RWPE1 (cell line): ENCODE data around the gene CEBPB.

Source experiments
- CTCF ChIA-PET: fragments of 350-600 bp; sonication (Branson Sonifier 250); formaldehyde crosslinking; extraction: SDS; loops from one replicate; lab custom pipeline; 2021; lab: Yijun Ruan, JAX
- POLR2A ChIA-PET: fragments of 400-600 bp; formaldehyde crosslinking; extraction: SDS; loops from one replicate; lab custom pipeline; 2020; ENCODE audit warnings: antibody characterized with exemption; ENCODE audit not compliant: low non-redundant PET; lab: Yijun Ruan, JAX
- DNase-seq: peaks from one replicate; pipeline ENCODE4 v3.0.0; 2012; ENCODE audit warnings: low spot score
- H3K27ac ChIP-seq: fragments of 450-650 bp; 2 replicates; pipeline ENCODE4 v1.5.1; 2017
- CTCF ChIP-seq: fragments of 450-650 bp; conservative IDR thresholded peaks from 2 replicates; pipeline ENCODE4 v1.5.1; 2017; ENCODE audit warnings: low read depth, mild to moderate bottlenecking

The CEBPB gene

GRCh38 chr20:50232651-50233324 is 42.2 kb downstream of the CEBPB start:
- CTCF ChIA-PET, result interaction anchor here (0.6 to 1.1 kb wide), 2 partner anchors 9 to 31 kb away, joined by 3 read pairs; no protein-coding TSS in a partner anchor
- POLR2A ChIA-PET, result no interaction called here
- no peak for TF ChIP-seq CTCF
- DNase-seq, result no peak
- peak overlapping the region; percentile 43; the same call in 1 of the 2 replicates for H3K27ac ChIP-seq

- no peak for TF ChIP-seq CTCF
- H3K27ac ChIP-seq, result peak overlapping the region; percentile 43
- ChIA-PET POLR2A (no interaction called here), CTCF (interaction anchor here (0.6 to 1.1 kb wide), 5 partner anchors 10 to 1781 kb away, joined by 3 to 5 read pairs (median 3); no protein-coding TSS in a partner anchor)
- DNase-seq, result no peak
These were observed 42.9 kb downstream of the CEBPB start for GRCh38 chr20:50233325-50234212.

- no peak for TF ChIP-seq CTCF
- no peak for DNase-seq
- ChIA-PET CTCF (interaction anchor here (0.7 to 0.8 kb wide), 2 partner anchors 26 to 1780 kb away, joined by 3 to 5 read pairs; no protein-coding TSS in a partner anchor), POLR2A (no interaction called here)
- H3K27ac ChIP-seq, result peak overlapping the region; percentile 43; the same call in 1 of the 2 replicates
These were observed 43.7 kb downstream of the CEBPB start for GRCh38 chr20:50234288-50234687.

GRCh38 chr20:50237349-50237748 is 46.7 kb downstream of the CEBPB start:
- ChIA-PET CTCF (interaction anchor here (0.7 kb wide), 1 partner anchor 406 kb away, joined by 3 read pairs; no protein-coding TSS in a partner anchor), POLR2A (no interaction called here)

GRCh38 chr20:50238081-50238800 is 47.6 kb downstream of the CEBPB start:
- no peak for TF ChIP-seq CTCF
- ChIA-PET POLR2A (interaction anchor here (0.7 kb wide), 2 partner anchors 17 to 618 kb away, joined by 6 read pairs; no protein-coding TSS in a partner anchor), CTCF (interaction anchor here (0.7 kb wide), 1 partner anchor 405 kb away, joined by 3 read pairs; no protein-coding TSS in a partner anchor)
- H3K27ac ChIP-seq, result no peak overlapping the region
- no peak for DNase-seq

More at GRCh38 chr20:50237349-50237748, 46.7 kb downstream of the CEBPB start:
- no peak for TF ChIP-seq CTCF
- H3K27ac ChIP-seq, result no peak overlapping the region
- no peak for DNase-seq

- POLR2A ChIA-PET, result no interaction called here
- H3K27ac ChIP-seq, result no peak overlapping the region
- CTCF ChIA-PET, result no interaction called here
- no peak for TF ChIP-seq CTCF
- DNase-seq, result no peak
These were observed 49.5 kb downstream of the CEBPB start for GRCh38 chr20:50240092-50240491.
